Fibroblast of skin of scalp (primary cell): Measurements from ENCODE around the gene WIPF3. TPM values are rescaled to one million over a fixed set of nuclear protein-coding genes. Genes with fewer than 3 reads are reported as not detected.

ENCODE experiments used
- DNase-seq: peaks from one replicate; pipeline ENCODE4 v3.0.0-alpha.2; 2013
- polyA plus RNA-seq, 2 experiments: library from polyadenylated mRNA; unstranded; fragments of 120-200 nt; gene quantifications; one replicate each; pipeline ENCODE4 v1.2.1, GENCODE V29; 2013; ENCODE audit not compliant: insufficient read length in 2 of 2

Gene WIPF3, protein sequence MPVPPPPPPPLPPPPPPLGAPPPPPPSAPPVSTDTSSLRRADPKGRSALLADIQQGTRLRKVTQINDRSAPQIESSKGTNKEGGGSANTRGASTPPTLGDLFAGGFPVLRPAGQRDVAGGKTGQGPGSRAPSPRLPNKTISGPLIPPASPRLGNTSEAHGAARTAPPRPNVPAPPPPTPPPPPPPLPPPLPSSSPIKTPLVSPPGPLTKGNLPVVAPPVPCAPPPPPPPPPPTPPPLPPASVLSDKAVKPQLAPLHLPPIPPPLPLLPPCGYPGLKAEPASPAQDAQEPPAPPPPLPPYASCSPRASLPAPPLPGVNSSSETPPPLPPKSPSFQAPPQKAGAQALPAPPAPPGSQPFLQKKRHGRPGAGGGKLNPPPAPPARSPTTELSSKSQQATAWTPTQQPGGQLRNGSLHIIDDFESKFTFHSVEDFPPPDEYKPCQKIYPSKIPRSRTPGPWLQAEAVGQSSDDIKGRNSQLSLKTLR
- 0.13 TPM for polyA plus RNA-seq (2013, experiment 1 of 2; ENCODE audit: insufficient read length)
- 0.62 TPM for polyA plus RNA-seq (2013, experiment 2 of 2; ENCODE audit: insufficient read length)

DNA sequence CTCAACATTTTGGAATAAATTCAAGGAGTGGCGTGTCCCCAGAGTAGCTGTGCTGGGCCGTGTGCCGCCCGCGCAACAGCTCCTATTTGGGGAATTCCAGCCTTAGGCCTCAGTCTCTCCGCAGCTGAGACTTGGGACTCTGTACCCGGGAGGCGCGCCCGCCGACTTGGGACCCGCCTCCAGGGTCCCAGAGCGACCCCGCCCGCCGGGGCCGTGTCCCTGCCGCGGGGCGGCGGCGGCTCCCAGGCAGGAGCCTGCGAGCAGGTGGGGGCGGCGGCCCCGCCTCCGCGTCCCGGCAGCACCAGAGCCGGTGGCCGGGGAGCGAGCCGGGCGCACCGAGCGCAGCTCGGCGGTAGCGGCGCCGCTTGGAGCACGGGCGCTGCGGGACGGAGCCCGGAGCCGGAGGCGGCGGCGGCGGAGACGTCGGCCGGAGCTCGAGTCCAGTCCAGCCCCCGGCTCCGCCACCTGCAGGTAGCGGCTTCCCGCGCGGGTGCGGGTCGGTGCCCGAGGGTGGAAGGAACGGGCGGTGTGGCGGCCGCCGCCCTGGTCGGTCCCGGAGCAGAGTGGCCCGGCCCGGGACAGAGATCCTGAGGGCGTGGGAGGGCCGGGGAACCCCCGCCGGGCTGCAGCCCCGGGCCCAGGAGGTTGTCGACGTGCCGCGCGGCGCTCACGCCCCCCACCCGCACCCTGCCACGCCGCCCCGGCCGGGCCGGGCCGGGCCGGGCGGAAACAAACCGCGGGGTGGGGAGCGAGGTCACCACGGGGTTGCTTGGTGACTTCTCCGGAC, at the start of gene WIPF3:
TSS of gene WIPF3 (plus strand) at position 301 of the 787 bp plus-strand sequence. CDS start 28,217 bp downstream, outside the sequence.
- DNase-seq = no peak

DNA sequence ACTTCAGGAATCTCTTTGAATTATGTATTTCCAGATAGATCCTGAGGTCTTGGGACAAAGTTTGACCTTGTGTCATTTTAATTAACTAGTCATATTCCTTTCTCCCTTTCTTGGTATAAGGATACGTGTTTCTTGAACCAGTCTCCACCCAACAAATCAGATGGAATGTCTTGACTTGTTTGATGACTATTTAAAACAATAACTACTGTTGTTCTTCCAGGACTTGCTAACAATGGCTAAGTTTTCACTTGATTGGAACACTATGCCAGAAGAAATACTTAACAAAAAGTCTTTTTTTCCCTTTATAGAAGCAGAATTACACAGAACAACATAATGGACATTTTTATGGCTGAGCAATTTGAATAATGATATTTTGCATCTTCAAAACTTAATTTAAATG, 43.0 kb upstream of the WIPF3 start:
- DNase-seq = no peak

DNA sequence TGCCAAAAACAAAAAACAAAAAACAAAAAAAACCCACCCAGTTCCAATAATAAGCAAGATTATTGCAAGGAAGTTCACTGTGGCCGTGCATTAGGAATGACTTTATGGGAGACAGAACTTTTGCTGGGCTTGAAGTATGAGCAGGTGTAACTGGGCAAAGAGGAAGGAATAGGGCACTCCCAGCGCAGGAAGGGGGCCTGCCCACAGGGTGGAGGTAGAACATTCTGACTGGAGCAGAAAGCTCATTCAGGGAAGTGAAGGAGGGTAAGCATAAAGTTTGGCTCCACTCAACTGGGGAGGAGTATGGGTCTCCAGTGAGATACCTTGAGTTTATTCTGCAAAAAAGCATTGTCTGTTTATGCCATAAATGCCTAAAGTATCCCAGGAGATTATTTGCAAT, 42.1 kb upstream of the WIPF3 start:
- DNase-seq = no peak

DNA sequence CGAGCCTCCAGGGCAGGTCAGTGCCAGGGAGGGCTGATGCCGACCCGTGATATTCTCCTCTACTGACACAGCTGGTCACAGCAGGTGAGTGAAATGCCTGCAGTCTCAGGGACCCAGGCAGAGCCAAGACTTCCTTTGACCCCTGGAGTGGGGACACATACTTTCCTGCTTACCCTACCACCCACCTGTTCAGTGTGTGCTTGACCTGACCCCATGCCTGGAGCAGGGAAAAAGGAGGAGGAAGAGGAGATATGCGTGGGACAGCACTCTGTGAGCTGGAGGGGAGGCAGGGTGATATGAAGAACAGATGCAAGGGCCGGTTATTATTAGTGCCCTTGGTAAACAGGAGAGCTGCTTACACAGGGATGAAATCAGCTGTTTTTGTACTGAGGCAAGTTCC, 40.8 kb upstream of the WIPF3 start:
- DNase-seq = no peak

DNA sequence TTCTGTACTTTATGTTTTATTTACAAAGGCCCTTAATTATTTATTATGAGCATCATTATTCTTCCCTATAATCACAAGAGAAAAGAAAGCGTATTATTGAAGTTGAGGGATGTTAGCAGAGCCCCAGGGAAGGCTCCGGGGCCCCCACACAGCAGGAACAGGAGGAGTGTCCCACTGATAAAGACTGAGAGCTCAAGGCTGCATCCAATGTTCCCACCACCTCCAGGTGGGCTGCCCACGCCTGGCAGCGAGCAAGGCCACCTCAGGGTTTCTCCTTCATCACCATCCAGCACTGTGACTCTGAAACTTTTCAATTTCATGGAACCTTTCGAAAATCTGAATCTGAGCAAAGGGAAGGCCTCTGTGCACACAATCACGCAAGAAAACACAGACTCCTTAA, 35.9 kb upstream of the WIPF3 start:
- DNase-seq = no peak

DNA sequence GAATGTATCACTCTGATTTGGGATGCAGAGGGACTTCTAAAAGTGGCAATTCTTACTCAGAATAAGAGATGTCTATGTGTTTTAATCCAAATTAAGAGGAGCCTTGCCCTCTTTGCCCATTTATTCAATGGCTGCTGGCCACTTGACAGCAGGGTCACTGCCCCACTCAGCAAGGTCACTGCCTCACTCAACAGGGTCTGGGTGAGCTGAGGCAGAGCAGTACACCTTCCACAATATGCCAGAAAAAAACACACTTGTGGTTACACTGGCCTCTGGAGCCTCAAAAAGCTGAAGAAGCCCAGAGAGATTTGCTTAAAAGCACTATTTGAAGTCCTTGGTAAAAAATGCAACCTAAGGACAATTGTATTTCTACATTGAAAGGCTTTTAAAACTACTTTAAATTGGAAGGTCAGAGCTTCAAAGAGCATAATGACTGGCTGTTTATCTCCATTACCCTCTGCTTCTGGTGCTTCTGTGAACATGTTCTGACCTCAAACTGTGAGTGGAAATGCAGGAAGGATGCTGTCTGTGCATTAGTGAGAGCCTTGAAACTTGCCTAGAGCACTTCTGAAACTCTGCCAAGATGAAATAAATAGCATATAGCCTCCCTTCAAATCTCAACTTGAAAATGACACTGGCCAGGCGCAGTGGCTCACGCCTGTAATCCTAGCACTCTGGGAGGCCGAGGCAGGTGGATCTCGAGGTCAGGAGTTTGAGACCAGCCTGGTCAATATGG, 35.1 kb upstream of the WIPF3 start:
- no peak for DNase-seq

DNA sequence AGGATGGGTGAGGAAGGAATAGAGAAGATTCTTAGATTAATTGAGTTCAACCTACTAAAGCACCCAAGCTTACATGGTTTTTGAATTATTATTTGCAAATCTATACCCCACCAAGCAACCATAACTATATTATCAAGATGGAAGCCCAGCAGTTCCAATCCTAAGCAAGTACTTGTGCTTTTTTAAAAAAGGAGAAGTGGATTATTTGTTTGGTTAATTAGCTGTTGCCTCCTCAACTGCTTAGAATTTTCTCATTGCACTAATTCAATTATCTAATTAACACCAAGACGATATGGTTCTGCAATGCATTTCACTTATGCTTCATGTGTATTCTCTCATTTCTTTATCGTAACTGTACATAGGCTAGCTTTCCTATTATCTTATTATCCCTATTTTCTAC, 27.3 kb upstream of the WIPF3 start:
- no peak for DNase-seq

DNA sequence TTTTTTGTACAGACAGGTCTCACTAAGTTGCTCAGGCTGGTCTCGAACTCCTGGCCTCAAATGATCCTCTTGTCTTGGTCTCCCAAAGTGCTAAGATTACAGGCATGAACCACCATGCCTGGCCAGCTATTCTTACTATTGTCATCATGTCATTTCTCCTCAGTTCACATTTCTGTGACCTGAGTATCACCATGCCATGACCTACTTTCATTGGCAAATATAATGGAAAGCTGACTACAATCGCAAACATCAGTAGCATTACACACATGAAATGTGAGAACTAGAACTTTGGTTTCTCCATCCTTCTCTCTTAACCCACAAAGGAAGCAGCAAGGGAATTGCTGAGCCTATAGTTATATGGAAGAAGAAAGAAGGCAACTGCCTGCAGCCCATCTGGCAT, 26.0 kb upstream of the WIPF3 start:
- no peak for DNase-seq

DNA sequence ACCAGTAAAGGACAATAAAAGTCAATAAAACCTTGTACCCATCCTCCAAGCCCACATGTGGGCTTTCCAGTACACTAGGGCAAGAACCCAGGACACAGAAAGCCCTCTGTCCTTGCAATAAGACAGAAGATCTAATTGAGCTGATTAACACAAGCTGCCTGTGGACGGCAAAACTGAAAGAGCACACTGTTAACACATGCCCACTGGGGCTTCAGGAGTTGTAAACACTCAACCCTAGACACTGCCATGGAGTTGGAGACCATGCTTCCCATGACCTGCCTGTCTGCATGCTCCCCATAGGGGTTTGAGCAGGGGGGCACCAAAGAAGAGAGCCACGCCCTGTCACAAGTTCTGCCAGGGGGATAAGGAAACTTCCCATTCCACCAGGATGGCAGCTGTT, 22.6 kb upstream of the WIPF3 start:
- DNase-seq = no peak

DNA sequence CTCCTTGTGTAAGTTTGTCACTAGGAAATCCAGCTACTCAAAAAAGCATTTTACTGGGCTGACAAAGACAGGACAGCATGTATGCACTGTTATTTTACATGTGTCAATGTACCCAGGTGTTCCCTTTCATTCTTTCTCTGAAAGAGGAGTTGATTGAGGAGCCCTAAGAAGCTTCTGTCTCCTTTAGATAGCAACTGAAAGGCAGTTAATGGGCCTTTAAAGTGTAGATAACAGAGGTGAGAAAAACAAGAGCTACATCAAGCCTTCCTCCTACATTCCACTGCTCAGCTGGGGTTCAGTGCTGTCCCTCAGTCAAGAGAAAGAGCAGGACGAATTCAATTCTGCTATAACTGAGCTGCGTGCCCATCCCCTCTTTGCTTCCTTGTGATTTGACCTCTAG, 12.8 kb upstream of the WIPF3 start:
- DNase-seq = no peak

DNA sequence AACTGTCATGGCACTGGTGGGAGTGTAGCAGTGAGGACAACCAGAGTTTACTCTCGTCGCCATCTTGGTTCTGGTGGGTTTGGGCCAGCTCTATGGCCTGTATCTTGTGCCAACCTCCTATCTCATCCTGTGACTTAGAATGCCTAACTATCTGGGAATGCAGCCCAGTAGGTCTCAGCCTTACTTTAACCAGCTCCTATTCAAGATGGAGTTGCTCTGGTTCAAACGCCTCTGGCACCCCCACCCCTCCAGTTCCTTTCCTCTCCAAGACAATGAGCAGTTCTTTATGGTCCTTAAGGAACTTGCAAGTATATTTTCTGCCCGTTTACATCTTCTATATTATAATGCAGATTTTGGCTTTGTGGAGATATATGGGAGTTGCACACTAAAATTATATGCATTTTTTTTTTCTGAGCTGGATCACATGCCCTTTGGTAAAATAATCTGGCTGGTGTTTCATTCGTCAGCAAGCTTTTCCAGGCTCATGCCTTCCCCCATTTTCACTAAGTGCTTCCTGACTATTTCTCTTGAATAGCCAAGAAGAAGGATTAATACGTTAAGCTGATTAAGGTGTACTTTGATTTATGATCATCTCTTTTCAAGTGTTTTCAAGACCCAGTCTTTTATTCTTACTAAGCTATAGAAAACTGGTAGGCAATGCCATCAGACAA, 11.2 kb upstream of the WIPF3 start:
- DNase-seq = no peak

DNA sequence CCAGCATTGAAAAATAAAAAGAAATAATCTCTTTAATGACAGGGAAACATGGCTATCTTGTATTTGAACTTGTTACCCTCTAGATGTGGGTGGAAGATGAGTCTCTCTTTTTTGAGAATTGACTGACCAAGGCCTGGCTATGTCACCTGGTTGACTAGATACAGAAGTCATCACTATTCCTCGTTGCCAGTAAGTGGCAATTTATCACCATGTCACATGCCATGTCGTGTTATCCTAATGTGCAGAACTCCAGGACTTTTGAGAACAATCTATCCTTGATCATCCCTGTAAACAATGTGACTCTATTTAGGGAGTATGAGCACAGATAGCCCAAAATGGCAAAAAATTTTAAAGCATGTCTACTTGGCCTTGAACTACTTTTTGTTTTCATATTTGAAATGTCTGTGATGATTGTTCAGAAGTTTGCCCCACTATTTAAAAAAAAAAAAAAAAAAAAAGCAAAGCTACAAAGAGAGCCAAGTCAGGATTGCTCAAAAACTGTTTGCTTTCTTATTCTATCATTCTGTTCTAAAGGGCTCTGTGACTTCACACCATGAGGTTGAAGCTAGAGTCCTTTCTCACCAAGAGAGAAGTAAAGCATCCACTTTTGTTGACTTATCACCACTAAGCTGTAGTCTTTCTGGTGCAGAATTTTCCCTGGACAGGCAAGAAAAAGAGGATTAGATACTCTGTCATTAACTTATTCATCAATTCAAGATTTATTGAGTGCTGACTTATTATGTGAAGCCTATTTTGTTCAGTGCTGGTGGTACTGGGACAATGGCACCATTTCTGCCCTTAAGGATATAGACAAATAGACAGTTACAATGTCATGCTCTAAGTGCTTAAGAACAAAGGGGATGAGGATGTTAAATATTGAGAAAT, 10.4 kb upstream of the WIPF3 start:
- DNase-seq = no peak

DNA sequence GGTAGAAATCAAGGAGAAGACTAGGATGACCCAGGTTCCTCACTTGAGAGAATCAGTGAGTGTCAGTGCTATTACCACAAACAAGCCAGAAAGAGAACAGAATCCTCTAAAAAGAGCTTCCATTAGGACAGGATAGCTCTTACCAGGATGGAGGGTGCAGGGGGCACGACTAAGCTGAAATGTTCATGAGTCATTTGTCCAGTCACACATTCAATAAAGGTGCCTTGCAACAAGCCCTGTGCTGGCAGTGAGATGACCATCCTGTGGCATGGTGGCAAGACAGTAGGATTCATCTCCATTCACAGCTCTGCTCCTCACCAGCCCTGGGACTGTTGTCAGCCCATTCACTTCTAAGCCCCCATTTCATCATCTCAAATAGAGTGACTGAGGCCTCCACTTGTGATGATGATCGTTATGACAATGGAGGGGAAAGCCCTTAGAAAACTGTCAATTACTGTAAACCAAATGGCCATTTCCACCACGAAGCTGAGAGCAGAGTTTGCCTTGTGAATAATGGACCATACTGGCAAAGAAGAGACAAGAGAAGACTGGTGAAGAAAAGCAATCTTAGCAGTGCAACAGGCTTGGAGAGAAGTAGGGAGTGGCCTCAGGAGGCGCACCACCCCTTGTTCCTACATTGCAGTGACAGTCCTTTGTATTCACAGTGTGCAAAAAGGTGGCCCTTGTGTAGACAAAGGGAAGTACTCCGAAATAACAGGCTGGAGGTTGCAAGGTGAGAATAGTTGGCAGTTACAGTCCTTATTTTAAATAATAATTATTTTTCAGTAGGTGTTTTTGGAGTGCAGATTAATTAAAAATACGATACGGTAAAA, 9.0 kb upstream of the WIPF3 start:
- no peak for DNase-seq

DNA sequence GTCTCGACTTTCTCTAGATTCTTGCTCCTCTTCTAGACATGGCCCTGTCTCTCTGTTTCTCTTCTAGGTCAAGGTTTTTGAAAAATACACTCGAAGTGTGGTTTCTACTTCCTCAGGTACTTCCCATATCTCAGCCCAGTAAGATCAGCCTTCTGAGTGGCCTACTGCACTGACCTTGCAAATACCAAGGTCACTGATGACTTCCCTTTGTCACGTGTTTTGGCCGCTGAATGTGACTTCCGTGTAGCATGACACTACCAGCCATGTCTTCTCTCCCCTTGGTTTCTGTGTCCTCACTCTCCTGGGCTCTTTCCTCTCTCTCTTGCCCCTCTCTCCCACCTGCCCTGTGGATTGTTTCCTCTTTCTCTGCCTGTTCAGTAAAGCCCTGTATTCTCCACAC, 7.9 kb upstream of the WIPF3 start:
- no peak for DNase-seq

DNA sequence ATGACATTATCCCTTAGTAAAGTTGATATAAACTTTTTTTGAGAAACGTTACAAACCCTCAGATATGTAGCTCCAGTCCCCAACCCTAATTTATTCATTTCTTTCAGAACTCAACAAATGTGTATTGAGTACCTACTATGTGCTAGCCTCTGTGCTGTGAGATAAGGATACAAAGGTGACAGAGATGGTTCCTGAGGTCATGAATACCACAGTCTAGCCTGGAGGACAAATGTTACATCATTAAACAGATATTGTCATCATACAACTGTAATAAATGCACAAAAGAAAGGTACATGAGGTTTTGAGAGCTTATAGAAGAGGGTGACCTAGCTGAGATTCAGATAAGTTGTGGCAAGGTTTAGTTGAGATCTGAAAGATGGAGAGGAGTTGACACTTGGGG, 4.4 kb upstream of the WIPF3 start:
- no peak for DNase-seq

DNA sequence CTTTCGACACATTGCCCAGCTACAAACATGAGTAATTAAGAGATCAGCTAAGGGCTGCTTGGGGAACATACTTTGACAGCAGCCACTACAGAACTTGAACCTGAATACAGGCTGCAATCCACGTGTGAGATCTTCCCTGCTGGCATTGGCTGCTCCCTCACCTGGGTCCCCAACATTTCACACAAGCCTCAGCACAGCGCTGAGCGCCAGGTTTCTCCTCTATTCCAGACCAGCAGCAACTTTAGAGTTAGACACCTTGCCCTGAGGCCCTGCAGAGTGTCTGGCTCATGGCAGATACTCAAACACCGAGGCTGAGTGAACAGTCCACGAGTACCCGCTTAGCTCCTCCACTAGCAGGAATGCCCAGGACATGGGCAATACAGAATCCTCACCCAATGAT, 1.3 kb upstream of the WIPF3 start:
- no peak for DNase-seq

DNA sequence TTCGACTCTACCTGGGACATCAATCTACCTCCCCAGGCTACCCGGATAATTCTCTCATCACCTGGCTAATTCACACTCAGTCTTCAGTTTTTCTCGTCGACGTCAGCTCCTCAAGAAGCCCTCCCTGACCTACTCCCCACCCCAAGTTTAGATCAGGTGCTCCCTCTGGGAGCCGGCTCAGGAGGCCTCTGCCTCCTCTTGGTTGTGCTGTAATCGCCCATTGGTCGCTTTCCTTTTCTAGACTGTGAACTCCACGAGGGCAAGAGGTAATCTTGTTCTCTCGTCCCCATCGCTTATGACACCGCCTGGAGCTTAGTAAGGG, 461 bp upstream of the WIPF3 start:
- no peak for DNase-seq

DNA sequence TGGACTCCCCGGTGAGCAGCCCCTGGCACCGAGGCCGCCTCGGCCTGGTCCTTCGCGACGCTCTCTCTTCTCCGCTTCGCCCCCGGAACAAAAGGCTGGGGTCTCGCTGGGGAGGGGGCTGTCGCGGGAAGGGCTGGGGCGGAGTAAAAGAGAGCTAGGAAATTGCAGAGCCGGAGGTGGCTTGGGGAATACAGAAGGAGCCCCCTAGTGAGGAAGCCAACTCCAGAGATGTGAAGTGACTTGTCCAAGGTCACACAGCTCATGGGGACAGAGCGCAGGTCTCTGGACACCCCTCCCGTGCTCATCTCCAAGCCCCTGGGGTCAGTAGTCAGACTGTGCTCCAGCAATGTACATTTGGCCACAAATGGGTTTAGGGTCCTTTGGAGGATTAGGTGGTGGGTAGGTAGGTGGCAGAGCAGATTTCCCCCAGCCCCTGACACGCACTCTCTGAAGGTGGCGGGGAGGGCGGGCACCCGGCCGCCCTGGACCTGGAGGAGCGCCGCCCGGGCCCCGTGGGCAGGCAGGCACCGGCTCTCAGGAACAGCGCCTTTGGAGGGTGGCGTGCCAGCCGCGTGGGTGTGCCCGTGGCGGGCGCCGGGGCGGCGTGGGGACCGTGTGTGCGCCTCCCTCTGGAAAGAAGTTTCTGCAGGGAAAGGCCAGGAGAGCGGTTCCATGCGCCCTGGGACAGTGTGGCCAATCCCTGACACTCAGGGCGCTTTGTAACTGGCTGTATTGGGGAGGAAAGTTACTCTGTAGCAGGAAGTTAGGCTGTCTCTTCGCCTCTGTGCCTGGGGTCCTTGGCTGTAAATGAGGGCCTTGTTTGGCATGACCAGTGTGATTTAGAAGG, 910 bp downstream of the WIPF3 start:
- DNase-seq = no peak

DNA sequence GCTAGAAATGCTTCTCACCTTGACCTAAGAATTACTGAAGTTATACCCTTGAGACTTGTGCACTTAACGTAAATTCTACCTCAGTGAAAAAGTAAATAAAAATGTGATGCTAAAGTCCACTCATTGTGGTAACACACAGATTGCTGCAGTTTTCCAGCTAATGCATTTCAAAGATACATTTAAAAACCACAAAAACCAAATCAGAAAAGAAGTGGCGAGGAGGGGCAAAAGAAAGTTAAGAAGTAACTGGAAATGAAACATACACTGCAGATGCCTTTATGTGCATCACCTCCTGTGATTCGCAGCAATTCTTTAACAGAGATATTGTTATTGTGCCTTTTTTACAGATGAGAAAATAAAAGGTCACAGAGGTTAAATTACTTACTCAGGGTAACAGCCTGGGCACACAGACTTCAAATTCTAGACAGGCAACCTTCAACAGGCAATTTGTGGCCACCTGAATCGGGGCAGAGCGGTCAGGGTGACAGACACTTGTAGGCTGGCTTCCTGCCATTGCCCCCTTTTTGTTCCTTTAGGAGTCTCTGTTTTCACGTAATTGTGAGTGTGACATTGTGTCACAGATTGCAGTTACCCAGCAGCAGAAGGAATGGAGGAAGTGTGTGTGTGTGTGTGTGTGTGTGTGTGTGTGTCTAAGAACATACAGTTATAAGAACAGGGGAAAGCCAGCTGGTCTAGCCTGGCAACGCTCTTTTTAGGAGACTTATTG, 1.9 kb downstream of the WIPF3 start:
- DNase-seq = no peak
